Measurements from ENCODE around the gene MYOM1. TPM values are rescaled to one million over a fixed set of nuclear protein-coding genes. Genes with fewer than 3 reads are reported as not detected.
"Not testable (repeated sequence)": the region's sequence is repeated elsewhere in the genome, so short reads cannot be mapped to it uniquely, and the experiment has no call there.

Gene MYOM1
- total RNA-seq, 3 donors from 2014 or later: 3.1 to 6.9 (median 5.9) TPM

- intact Hi-C loops (cut with DNase I; ENCODE audit: low total_unique reads): no loop called here
- Histone ChIP-seq H3K4me1 (no peaks in the 10 kb centered on the region), H3K27ac (no peak overlapping the region)
These were observed 152.6 kb downstream of the MYOM1 start for GRCh38 chr18:3067165-3067661.

GRCh38 chr18:3066341-3067110 is 153.2 kb downstream of the MYOM1 start:
- intact Hi-C loops (cut with DNase I; ENCODE audit: low total_unique reads): no loop called here
- no peak overlapping the region for H3K4me3 ChIP-seq
- H3K4me1 ChIP-seq: no peaks in the 10 kb centered on the region
- no peak for DNase-seq (ENCODE audit: low spot score in 2 of 2)
- TF ChIP-seq POLR2AphosphoS5 (IDR thresholded peaks at IDR 0.05) (no peak), POLR2A (IDR thresholded peaks at IDR 0.05) (no peak), CTCF (IDR thresholded peaks at IDR 0.05) (no peak)
- H3K27me3 ChIP-seq: no peaks in the 10 kb centered on the region
- no peak overlapping the region for H3K27ac ChIP-seq
- no peaks in the 10 kb centered on the region for H3K36me3 ChIP-seq
- no peaks in the 10 kb centered on the region for H3K9me3 ChIP-seq

More at GRCh38 chr18:3067165-3067661, 152.6 kb downstream of the MYOM1 start:
- no peak for TF ChIP-seq POLR2A (IDR thresholded peaks at IDR 0.05)
- no peak for TF ChIP-seq POLR2AphosphoS5 (IDR thresholded peaks at IDR 0.05)
- no peak for TF ChIP-seq CTCF (IDR thresholded peaks at IDR 0.05)
- Histone ChIP-seq H3K4me3 (no peak overlapping the region), H3K27me3 (no peaks in the 10 kb centered on the region), H3K36me3 (no peaks in the 10 kb centered on the region), H3K9me3 (no peaks in the 10 kb centered on the region)
- DNase-seq (ENCODE audit: low spot score in 2 of 2): no peak

- DNase-seq (ENCODE audit: low spot score in 2 of 2); H3K4me3 ChIP-seq; H3K36me3 ChIP-seq; intact Hi-C loops (cut with DNase I; ENCODE audit: low total_unique reads); H3K9me3 ChIP-seq; H3K27ac ChIP-seq; H3K27me3 ChIP-seq; H3K4me1 ChIP-seq: not testable (repeated sequence)
These were observed 156.0 kb downstream of the MYOM1 start for GRCh38 chr18:3063766-3064165.

GRCh38 chr18:3062798-3063680 is 156.7 kb downstream of the MYOM1 start:
- Histone ChIP-seq H3K27ac (no peak overlapping the region), H3K9me3 (no peaks in the 10 kb centered on the region), H3K36me3 (no peaks in the 10 kb centered on the region), H3K27me3 (no peaks in the 10 kb centered on the region), H3K4me1 (no peaks in the 10 kb centered on the region), H3K4me3 (peak overlapping the region in 1 of 3 donors; percentile 21)
- TF ChIP-seq CTCF (IDR thresholded peaks at IDR 0.05): peak in 2 of 3 donors; percentile 58 to 68
- no peak for TF ChIP-seq POLR2A (IDR thresholded peaks at IDR 0.05)
- TF ChIP-seq POLR2AphosphoS5 (IDR thresholded peaks at IDR 0.05): no peak
- intact Hi-C loops (cut with DNase I; ENCODE audit: low total_unique reads): no loop called here
- DNase-seq (ENCODE audit: low spot score in 2 of 2): peak in 1 of 2 donors; percentile 57

GRCh38 chr18:3061581-3062312 is 158.0 kb downstream of the MYOM1 start:
- Histone ChIP-seq H3K27ac (peak overlapping the region in 1 of 2 donors; percentile 8), H3K27me3 (no peaks in the 10 kb centered on the region), H3K4me3 (no peak overlapping the region), H3K4me1 (no peaks in the 10 kb centered on the region), H3K9me3 (no peaks in the 10 kb centered on the region), H3K36me3 (no peaks in the 10 kb centered on the region)
- TF ChIP-seq CTCF (IDR thresholded peaks at IDR 0.05) (no peak), POLR2AphosphoS5 (IDR thresholded peaks at IDR 0.05) (no peak), POLR2A (IDR thresholded peaks at IDR 0.05) (no peak)
- intact Hi-C loops (cut with DNase I; ENCODE audit: low total_unique reads): no loop called here
- no peak for DNase-seq (ENCODE audit: low spot score in 2 of 2)
